ENCODE measurements around the gene CCDC6.

CCDC6 gene

DNA sequence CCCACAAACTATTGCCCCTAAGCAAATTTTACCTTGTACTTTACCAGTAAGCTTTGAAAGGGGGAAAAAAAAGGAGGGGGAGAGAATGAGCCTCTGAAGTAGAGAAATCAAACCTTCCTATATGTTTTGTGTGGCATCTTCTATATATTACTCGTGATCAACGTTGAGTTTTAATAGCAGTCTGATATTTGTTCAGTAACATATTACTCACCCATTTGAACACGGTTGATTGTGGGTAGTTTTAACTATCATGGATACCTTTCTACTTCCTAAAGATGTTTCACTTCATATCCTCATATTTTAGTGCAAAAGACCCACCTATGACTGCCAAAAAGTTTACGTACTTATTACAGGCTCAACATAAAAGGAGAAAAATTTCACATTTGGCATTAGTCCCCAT is 54.5 kb downstream of the CCDC6 start:
- no peak for DNase-seq (ENCODE audit: low read depth)

DNA sequence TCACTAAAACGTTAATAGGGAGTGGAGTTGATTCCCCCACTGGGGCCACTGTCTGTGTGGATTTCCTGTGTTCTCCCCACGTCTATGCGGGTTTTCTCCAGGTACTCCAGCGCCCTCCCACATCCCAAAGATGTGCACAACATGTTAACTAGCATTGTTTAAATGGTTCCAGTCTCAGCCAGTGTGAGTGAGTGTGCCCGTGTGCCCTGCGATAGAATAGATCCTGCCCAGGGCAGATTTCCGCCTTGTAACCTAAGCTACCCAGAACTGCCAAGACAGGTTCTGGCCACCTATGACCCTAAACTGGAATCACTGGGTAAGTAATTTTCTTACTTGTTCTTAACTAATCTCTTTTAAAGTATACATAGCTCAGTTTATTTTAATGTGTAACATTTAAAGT is 58.5 kb downstream of the CCDC6 start:
- DNase-seq (ENCODE audit: low read depth): no peak

DNA sequence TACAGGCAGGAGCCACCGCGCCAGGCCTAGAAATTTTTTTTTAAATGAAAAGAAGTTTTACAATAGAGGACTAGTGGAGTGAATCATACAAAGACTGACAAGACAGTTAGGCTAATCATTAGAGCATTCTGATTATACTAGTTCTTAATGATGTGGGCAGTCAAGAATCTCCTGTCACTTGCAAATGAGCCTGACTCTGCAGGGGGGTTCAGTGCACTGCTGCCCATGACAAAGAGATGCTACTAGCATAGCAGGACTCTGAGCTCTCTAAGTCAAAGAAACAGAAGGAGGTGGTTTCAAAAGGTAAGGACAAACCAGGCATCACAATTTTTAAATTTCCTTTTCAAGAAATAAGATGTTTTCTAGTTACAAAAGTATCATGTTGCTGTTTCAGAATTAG is 59.0 kb downstream of the CCDC6 start:
- no peak for DNase-seq (ENCODE audit: low read depth)

DNA sequence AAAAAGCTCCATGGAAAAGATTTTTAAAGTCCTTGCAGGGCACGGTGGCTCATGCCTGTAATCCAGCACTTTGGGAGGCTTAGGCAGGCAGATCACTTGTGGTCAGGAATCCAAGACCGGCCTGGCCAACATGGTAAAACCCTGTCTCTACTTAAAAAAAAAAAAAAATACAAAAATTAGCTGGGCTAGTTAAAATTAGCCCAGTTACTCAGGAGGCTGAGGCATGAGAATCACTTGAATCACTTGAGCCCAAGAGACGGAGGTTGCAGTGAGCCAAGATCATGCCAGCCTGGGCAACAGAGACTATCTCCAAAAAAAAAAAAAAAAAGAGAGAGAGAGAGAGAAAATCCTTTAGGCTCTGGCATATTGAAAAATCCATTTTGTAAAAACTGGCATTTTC is 61.9 kb downstream of the CCDC6 start:
- DNase-seq (ENCODE audit: low read depth): no peak

DNA sequence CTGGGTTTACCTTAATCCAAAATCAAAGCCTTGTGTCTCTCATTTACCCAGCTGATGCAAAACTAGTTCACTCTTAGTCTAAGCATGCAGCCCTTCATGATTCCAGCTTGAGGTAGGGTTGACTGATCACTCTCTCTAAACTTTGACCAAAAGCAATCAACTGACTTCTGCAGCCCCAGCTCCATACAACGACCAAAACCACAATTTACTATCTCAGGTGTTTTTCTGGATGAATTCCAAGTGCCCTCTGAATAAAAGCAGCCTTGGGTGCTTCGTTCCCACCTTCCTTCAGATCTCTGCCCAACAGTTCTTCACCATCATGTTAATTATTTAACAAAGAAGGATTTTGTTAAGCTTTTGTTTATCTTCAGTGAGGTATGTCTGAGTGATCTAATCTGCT is 62.6 kb downstream of the CCDC6 start:
- no peak for DNase-seq (ENCODE audit: low read depth)

DNA sequence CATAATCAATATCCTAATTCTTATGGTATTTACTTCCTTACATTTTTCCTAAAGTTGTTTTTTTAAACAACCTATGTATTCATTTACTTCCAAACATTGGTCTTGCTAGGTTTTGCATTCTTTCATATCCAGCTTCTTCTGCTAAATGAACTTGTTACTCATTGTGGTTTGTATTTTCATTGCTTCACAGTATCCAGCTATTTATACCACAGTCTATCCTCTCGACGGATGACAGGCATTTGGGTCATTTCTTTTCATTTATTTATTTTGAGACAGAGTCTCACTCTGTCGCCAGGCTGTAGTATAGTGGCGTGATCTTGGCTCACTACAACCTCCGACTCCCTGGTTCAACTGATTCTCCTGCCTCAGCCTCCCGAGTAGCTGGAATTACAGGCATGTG is 66.8 kb downstream of the CCDC6 start:
- no peak for DNase-seq (ENCODE audit: low read depth)

DNA sequence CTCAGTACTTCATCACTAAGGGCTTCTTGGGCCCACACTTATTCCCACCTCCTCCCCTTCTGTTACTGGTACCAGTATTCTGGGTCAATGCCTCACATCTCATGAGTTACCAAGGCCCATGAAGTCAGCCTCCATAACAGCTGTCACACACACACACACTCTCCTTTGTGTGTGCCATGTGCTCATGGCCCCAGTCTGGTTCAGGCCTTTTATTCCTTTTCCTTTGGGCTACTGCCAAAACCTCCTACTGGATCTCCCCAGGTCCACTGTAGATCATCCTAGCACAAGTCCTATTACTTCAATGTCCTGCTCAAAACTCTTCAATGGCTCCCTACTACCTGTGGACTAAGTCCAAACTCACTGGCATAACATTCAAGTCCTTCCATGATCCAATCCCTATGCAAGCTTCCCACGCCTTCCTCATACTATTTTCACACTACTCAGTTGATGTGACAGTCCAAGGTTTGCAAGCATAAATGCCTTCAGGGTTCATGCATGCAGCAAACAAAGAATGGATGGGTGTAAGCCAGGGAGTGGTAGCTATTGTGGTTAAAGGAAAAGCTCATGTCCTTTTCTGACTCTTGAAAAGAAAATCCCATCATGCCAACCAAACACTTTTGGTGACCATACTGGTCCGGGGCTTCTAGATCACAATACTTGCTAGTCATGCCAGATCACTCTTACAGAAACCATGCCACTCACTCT is 68.1 kb downstream of the CCDC6 start:
- no peak for DNase-seq (ENCODE audit: low read depth)

DNA sequence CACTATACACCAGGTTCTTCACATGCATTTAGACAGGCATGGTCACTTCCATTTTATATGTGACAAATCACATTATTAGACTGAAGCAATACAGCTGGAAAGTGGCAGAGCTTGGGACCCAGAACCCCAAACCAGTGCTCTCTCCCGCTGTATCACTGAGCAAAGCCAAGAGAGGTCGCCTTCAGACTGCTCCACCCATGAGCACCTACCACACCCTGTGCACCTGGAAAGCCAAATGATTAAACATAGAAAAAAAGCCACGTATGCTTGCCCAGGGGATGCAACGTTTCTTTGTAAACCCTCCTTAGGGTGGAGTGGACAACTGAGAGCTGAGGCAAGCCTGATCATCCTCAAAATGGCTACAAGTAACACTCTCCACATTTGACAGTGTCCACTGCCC is 72.5 kb downstream of the CCDC6 start:
- no peak for DNase-seq (ENCODE audit: low read depth)

DNA sequence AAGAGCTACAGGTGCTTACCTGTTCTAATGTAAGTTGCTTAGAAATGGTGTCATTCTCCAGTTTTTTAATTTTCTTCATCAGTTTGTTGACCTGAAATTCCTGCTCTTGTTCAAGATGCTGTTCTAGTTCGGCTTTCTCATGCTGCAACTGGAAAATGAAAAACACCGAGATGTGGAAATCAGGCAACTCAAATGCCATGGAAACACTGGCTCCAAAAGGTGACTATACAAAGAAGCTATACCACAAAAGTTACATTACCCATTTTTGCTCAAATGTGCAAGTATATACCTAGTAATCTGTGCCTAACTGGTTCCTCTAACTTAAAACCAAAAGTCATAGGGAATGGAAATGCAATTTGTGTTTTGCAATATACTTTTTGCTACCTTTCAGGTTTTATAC is 73.8 kb downstream of the CCDC6 start:
- DNase-seq (ENCODE audit: low read depth): no peak

DNA sequence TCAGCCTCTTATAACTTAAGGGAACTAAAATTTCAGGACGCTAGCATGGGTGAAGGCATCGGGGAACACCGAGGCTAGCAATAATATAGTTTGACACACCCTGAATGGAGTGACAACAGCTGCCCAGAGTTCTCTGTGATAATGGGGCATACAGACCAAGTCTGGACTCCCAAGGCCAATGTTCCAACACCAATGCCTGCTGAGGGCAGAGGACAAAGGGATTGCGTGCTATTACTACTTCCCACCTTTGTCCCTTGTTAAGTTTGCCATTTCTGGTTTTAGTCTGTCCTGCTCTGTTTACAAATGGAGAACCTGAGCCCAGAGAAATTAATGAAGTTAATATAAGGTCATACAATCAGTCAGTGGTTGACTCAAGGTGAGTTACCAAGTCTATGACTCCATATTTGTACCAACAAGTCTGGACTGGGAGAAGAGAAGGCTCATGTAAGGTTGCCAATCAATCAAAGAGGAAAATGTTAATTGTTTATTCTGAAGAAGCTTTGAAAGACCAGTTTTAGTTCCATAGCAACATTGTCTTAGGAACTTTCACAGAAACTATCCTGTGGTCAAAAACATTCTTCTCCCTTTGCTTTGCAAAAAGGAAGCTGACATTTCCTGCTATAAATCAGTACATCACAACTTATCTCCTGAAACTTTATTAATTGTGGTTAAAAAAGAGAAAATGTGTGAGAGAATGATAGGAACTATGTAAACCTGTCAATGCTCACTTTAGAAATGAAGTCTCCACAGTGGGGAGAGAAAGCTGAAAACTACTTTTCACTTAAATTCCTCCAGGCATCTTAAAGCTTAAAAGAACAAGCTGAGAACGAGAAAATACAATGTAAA is 74.5 kb downstream of the CCDC6 start:
- DNase-seq (ENCODE audit: low read depth): no peak

DNA sequence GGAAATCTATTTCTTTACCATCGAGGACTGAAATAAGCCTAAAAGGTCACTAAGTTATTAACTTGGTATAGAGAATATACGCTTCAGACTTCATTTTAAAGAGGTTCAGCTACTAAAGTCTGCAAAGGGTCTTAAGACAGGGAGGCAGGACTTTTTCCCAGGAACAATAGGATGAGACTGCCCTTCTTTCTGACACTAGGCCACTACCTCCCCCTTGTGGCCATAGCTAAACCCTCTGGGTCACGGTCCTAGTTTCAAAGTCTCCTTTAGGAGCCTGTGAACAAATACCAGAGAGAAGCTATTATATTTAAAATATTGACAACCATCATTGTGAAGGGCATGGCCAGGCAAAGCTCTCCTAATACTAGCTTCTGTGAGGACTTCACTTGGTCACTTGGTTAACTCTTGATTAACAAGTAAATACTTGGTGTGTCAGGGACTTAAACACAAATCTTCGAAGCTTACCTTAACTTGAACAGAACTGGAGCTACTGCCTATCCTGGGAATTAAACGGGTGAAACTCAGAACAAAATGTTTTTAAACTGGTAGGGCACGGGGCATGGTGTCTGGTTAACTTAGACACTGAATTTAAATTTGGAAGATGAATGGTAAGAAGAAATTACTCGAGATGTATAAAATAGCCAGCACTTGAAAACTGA is 75.6 kb downstream of the CCDC6 start:
- no peak for DNase-seq (ENCODE audit: low read depth)

DNA sequence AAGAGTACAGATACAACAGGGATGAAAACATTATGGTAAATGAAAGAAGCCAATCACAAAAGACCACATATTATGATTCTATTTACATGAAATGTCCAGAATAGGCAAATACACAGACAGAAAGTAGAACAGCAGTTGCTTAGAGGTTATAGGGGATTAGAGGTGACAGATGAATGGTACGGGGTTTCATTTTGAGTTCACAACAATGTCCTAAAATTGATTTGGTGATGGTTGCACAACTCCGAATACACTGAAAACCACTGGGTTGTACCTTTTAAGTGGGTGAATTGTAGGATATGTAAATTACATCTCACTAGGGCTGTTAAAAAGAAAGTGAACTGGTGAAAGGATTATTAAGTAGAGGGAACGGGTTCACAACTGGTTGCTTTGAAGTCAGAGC is 76.8 kb downstream of the CCDC6 start:
- DNase-seq (ENCODE audit: low read depth): no peak

DNA sequence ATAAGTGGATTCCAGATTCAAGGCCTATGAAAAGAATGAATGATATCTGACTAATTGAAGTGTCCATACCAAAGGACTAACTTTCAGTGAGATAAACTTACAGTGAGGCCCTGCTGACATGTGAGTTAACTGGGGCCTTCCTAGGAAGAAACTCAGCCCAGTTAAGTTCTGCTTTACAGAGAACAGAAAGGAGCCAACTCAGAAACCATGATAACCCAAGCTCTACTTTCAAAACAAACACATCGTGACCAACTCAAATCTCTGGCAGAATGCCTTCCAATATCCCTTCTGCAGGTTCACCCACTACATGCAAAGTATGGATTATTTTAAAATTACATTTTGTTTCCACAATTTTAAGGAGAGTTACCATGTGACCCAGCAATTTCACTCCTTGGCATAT is 77.3 kb downstream of the CCDC6 start:
- no peak for DNase-seq (ENCODE audit: low read depth)

DNA sequence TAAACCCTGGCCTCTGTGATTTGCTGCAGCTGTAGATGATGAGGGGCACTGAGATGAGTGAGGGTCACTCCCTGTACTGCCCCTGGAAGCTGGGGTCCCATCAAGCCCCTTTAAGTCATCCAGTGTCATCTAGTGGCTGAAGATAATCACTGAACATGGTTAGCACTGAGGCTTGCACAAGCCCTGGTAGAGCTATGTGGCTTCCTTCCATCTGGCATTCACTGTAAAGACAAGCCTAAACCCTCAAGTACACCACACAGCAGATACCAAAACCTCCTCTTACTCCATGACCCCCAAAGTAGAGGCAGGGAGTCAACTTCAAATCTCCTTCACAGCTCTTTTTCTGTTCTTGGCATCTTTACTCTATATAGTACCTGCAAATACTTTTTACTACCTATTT is 80.4 kb downstream of the CCDC6 start:
- DNase-seq (ENCODE audit: low read depth): no peak

DNA sequence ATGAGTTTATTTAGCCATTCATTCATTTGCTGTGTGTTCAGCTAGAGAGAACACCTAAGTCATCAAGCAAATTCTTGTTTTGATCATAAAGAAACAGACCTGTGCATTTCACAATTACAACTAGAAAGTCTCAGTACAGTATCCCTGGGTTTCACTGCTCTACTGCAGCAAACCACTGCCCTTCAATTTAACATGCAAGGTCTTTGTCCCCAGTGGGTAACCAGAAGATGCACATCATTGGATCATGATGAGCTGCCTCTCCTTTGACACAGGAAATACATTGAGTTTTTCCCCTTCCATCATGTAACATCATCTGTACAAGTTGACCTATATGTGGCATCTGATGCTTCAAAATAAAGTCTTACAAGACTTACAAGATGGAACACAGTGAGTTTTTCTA is 82.6 kb downstream of the CCDC6 start:
- no peak for DNase-seq (ENCODE audit: low read depth)

DNA sequence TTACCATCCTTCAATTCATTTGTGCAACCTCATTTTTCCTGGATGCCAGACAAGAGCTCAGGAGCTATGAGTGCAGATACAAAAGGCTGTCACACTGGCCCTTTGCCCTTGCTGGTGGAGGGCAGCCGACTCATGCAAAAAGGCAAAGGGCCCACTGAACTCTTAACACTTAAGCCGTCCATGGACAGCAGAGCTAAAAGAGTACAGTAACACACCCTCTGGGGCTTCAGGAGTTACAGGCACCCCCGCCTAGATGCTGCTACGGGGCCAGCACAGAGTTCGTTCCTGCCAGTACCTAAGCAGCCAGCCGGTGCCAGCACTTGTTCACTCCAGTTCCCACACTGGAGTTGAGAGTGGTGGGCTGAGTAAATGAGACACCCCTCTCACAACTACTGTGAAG is 83.2 kb downstream of the CCDC6 start:
- DNase-seq (ENCODE audit: low read depth): no peak

DNA sequence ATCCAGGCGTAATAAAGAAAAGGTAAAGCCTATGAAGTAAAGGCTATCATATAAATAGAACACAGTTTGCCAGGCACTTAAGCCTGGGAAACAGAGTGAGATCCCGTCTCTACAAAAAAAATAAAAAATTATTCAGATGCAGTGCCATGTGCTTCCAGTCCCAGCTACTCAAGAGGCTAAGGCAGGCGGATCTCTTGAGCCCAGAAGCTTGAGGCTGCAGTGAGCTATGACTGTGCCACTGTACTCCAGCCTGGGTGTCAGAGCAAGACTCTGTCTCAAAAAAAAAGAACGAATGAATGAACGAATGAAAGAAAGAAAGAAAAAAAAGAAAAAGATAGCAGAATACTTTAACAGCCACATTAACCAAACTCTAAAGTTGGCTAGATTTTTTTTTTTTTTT is 85.9 kb downstream of the CCDC6 start:
- DNase-seq (ENCODE audit: low read depth): no peak

DNA sequence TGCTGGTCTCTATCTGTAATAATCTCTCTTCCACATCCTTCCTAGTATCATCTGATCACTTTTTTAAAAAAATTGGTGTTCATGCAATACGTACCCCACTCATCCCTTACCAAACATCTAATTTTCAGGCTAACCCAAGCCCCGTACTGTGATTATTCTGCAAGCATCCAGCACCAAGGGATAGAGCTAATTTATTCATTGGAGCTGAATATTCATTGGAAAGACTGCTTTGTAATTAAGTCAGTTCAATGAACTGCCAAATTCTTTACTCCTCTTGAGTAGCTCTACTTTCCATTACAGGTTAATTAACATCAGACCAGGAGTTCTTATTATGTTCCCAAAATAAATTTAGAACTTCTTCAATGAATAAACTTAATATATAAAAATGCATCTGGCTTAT is 86.7 kb downstream of the CCDC6 start:
- no peak for DNase-seq (ENCODE audit: low read depth)

DNA sequence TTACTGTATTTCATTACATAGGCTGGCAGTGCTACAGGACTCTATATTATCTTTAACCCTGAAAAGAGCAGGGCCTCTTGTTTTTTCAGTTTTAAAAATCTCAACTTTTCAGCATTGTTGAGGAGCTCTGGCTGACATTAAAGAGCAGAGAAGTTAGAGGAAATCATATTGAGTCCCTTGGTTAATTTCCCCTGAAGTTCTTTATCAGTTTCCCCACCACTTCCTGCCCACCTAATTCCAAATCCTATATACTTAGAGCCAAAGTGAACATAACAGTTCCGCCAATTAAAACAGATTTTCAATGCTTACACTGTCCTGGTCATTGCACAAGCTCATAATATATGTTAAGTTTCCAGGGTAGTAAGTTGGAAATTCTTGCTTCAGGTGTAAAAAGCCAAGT is 87.1 kb downstream of the CCDC6 start:
- DNase-seq (ENCODE audit: low read depth): no peak

DNA sequence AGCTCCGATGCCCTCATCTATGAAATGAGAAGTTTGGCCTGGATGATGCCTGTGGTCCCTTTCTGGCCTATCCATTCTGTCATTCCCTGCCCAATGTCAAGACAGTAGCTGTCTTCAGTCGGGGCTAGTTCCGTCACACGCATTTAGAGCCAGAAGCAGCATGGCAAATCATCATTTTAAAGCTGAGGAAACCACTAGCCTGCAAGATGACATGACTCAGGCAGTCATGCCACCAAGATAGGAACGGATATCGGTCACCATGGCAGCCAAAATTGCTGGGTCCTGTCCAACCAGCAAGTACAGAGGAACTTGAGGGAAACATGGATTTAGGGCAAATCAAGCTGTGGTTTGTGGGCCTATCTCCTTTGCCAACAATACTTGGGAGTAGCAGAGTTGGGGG is 88.6 kb downstream of the CCDC6 start:
- DNase-seq (ENCODE audit: low read depth): no peak

DNA sequence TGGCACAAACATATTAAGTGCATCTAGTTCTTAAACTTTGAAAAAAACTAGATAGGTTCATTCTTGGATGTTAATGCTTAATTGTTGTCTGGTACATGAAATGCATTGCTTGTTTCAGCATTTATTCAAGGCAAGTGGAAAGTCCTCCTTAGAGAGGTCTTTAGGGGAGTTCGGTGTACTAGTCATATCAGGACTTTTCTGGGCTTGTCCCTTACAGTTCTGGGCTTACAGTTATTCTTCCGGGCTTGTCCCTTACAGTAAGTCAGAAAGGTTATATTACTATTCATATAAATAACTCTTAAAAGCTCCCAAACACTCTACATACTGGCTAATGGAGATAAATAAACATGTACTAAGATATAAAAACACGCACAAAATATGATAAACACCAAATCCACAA is 91.5 kb downstream of the CCDC6 start:
- DNase-seq (ENCODE audit: low read depth): no peak

DNA sequence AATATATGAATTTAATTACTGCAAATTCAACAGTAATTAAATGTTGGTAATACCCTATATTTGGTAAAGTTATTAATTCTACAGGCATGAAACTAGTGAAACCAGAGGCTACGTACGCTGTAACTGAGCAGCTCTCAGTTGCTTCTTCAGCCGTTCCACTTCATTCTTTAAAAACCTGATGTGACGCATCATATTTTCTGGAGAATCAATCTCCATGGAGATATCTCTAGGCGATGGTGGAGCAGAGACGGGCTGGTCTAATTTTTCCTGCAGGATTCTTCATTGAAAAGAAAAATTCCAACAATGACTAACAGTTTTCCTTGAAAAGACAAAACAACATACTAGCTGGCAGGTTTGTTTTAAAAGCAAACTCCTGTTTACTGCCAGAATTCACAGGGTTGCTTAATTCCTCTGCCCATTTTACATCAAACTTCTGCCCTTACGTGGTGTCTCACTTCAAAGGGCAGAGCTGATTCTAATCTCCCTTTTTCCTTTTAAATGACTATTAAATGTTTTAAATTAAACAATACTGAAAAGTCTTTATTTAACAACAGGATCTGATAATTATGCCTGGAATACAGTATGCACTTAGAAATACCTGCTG is 93.7 kb downstream of the CCDC6 start:
- no peak for DNase-seq (ENCODE audit: low read depth)

DNA sequence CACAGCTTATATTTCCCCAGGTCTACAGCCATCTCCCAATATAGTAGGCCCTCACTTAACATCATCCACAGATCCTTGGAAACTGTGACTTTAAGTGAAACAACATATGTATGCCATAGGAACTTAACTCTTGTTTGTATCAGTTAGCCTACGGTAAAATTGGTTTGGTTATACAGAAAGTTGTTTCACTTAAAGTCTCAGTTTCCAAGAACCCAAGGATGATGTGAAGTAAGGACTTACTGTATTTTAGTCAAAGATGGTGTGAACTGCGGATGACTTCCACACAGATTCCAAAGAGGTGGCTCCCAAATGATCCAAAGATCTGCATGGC is 96.7 kb downstream of the CCDC6 start:
- DNase-seq (ENCODE audit: low read depth): no peak
